Skeletal muscle satellite cell (primary cell): ENCODE data around the gene PPP2R2D.
"Not testable (repeated sequence)": the region's sequence is repeated elsewhere in the genome, so short reads cannot be mapped to it uniquely, and the experiment has no call there.

Source experiments
- H3K27me3 ChIP-seq: 2 replicates; pipeline ENCODE4 v1.7.0; 2013; ENCODE audit warnings: low read length; ENCODE audit not compliant: control insufficient read depth, insufficient read depth
- H3K36me3 ChIP-seq: 2 replicates; pipeline ENCODE4 v1.7.0; 2013; ENCODE audit warnings: mild to moderate bottlenecking, control low read depth, low read length; ENCODE audit not compliant: insufficient read depth
- H3K4me1 ChIP-seq: 2 replicates; pipeline ENCODE4 v1.7.0; 2013; ENCODE audit warnings: low read length; ENCODE audit not compliant: control insufficient read depth, insufficient read depth
- H3K4me2 ChIP-seq: 2 replicates; pipeline ENCODE4 v1.7.0; 2013; ENCODE audit warnings: mild to moderate bottlenecking, low read length
- H3K4me3 ChIP-seq: 2 replicates; pipeline ENCODE4 v1.7.0; 2013; ENCODE audit warnings: low read length
- H3K9ac ChIP-seq: 2 replicates; pipeline ENCODE4 v1.7.0; 2013; ENCODE audit warnings: mild to moderate bottlenecking, low read depth, low read length, moderate library complexity
- H3K9me3 ChIP-seq: replicated peaks from 2 replicates; pipeline ENCODE4 v1.7.0; 2013; ENCODE audit warnings: mild to moderate bottlenecking, control low read depth, low read length

Gene PPP2R2D

DNA sequence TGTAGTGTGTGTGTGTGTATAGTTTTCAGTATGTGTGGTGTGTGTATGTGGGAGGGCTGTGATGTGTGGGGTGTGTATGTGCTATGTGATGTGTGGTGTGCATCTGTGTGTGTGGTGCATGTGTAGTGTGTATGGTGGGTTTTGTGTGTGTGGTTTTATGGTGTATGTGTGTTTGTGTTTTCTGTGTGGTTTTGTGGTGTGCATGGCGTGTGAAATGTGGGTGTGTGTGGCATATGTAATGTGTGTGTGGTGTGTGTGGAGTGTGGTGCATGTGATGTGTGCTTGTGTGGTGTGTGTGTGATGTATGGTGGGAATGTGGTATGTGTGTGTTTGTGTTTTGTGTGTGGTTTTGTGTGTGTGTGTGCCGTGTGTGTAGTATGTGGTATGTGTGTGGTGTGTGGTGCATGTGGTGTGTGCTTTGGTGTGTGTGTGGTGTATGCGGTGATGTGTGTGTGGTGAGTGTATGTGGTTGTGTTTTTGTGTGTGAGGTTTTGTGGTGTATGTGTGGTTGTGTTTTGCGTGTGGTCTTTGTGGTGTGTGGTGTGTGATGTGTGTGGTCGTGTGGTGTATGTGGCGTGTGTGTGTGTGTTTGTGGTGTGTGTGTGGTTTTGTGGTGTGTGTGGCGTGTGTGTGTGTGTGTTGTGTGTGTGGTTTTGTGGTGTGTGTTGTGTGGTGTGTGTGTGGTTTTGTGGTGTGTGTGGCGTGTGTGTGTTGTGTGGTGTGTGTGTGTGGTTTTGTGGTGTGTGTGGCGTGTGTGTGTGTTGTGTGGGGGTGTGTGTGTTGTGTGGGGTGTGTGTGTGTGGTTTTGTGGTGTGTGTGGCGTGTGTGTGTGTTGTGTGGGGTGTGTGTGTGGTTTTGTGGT is 18.0 kb upstream of the PPP2R2D start:
- H3K4me1 ChIP-seq: no peaks in the 10 kb centered on the region
- no peaks in the 10 kb centered on the region for H3K36me3 ChIP-seq

DNA sequence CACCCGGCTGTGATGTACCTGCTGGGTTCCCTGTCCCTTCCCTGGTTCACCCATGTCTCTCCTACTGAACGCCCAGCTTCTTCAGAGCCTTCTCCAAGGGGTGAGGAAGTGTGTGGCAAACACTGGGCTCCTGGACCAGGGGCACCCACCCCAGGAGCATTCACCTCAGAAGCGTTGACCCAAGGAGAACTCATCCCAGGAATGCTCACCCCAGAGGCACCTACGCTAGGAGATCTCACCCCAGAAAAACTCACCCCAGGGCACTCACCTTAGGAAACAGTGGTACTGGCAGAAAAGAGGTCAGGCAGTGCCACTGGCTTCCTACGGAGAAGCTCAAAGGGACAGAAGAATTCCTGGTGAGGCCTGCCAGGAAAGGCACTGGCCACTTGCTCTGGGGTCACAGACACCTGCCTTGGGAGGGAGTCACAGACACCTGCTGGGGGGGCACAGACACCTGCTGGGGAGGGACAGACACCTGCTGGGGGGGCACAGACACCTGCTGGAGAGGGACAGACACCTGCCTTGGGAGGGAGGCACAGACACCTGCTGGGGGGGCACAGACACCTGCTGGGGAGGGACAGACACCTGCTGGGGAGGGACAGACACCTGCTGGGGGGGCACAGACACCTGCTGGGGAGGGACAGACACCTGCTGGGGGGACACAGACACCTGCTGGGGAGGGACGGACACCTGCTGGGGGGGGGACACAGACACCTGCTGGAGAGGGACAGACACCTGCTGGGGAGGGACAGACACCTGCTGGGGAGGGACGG is 17.0 kb upstream of the PPP2R2D start:
- H3K36me3 ChIP-seq, H3K9me3 ChIP-seq, H3K4me2 ChIP-seq, H3K27me3 ChIP-seq, H3K4me1 ChIP-seq, H3K9ac ChIP-seq, H3K4me3 ChIP-seq: not testable (repeated sequence)

More for the DNA sequence above, 18.0 kb upstream of the PPP2R2D start:
- Histone ChIP-seq H3K4me3 (no peak overlapping the region), H3K9me3 (peaks cover 3% of the 10 kb centered on the region), H3K27me3 (peaks cover 8% of the 10 kb centered on the region), H3K9ac (no peak overlapping the region), H3K4me2 (no peak overlapping the region)

DNA sequence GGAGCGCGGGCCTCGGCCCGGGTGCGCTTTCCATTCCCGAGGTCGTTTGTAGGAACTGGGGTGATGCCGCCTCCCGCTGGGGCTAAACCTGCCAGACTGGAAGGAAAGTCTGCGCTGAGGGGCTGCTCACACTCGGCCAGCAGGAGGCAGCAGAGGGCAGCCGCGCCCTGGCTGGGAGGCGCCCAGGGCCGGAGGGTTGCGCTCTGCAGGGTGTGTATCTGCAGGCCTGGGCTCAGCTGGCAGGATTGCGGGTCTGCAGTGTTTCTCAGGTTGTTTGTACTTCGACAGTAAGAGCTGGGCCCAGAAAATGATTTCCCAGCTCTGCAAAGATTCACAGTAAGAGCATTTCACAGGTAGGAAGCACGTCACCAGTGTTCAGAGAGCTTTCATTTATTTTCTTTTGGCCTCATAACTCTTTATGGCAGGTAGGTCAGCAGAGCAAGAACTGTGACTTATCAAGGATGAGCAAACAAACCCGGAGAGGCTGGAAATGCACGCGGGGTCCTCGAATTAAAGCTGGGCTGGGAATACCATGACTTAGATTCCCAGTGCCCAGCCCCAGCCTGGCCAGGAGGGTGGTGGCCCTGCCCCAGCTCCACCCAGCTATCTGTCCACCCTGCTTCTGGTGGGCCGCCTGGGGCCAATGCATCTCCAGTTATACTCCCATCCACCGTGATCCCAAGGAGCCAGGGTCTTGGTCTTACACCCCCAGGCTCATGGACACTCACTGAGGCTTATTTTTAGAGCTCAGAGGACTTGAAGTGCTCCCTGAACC is 15.2 kb upstream of the PPP2R2D start:
- H3K9me3 ChIP-seq: peaks cover 3% of the 10 kb centered on the region
- H3K4me2 ChIP-seq: no peak overlapping the region
- H3K4me3 ChIP-seq: no peak overlapping the region
- no peak overlapping the region for H3K9ac ChIP-seq
- peaks cover 7% of the 10 kb centered on the region for H3K27me3 ChIP-seq
- H3K4me1 ChIP-seq: no peaks in the 10 kb centered on the region
- H3K36me3 ChIP-seq: no peaks in the 10 kb centered on the region

DNA sequence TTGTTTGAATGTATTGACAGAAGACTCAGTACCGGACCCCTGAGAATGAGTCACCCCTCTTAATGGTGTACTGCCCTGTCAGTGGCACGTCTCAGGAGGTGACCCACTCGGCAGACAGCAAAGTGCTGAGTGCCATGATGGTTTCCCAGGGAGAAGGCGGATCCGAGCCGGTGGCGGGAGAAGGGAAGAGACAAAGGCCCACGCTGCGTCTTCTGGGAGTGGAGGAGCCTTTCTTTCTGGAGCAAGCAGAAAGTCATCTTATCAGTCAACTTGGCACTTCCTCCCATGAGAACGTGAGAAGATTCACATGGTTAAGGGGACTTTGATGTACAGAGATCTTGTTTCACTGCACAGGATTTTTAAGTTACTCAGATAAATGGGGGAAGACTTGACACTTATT is 14.6 kb upstream of the PPP2R2D start:
- H3K4me1 ChIP-seq: no peaks in the 10 kb centered on the region
- H3K9me3 ChIP-seq: peaks cover 3% of the 10 kb centered on the region
- H3K9ac ChIP-seq: no peak overlapping the region
- H3K4me3 ChIP-seq: no peak overlapping the region
- no peaks in the 10 kb centered on the region for H3K36me3 ChIP-seq
- H3K4me2 ChIP-seq: no peak overlapping the region
- H3K27me3 ChIP-seq: peaks cover 9% of the 10 kb centered on the region

DNA sequence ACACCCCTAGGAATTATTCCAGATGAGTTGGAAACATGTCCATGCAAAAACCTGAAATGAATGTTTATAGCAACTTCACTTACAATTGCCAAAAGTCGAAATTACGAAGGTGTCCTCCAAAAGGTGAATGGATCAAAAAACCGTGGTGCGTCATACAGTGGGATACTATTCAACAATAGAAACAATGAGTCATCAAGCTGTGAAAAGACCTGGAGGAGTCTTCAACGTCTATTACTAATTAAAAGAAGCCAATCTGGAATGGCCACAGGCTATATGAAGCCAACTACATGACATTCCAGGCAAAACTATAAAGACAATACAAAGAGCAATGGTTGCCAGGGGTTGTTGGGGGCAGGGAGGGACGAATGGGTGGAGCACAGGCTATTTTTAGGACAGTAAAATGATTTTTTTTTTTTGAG is 12.6 kb upstream of the PPP2R2D start:
- Histone ChIP-seq H3K27me3 (peaks cover 29% of the 10 kb centered on the region), H3K4me3 (no peak overlapping the region), H3K4me2 (no peak overlapping the region), H3K9me3 (no peaks in the 10 kb centered on the region), H3K4me1 (no peaks in the 10 kb centered on the region), H3K36me3 (no peaks in the 10 kb centered on the region), H3K9ac (no peak overlapping the region)

DNA sequence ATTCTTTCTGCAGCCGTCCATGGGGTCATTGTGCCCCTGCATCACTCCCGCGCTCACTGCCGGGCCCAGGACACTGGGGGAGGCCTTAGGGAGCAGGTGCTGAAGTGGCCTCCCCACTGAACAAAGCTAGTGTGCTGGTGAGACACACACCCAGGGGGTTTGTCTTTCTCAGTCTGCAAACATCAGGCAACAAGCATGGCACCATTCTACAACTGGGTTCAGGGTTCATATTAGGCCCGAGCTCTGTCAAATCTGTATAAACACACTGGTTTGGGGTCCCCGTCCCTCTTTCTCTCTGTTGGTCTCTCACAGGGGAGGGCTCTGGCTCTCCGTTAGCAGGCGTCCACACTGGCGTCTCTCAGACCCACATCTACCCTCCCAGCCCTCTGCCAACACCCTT is 11.1 kb upstream of the PPP2R2D start:
- no peak overlapping the region for H3K4me3 ChIP-seq
- H3K9me3 ChIP-seq: no peaks in the 10 kb centered on the region
- no peaks in the 10 kb centered on the region for H3K36me3 ChIP-seq
- H3K27me3 ChIP-seq: peaks cover 38% of the 10 kb centered on the region
- H3K4me1 ChIP-seq: no peaks in the 10 kb centered on the region
- no peak overlapping the region for H3K4me2 ChIP-seq
- no peak overlapping the region for H3K9ac ChIP-seq

DNA sequence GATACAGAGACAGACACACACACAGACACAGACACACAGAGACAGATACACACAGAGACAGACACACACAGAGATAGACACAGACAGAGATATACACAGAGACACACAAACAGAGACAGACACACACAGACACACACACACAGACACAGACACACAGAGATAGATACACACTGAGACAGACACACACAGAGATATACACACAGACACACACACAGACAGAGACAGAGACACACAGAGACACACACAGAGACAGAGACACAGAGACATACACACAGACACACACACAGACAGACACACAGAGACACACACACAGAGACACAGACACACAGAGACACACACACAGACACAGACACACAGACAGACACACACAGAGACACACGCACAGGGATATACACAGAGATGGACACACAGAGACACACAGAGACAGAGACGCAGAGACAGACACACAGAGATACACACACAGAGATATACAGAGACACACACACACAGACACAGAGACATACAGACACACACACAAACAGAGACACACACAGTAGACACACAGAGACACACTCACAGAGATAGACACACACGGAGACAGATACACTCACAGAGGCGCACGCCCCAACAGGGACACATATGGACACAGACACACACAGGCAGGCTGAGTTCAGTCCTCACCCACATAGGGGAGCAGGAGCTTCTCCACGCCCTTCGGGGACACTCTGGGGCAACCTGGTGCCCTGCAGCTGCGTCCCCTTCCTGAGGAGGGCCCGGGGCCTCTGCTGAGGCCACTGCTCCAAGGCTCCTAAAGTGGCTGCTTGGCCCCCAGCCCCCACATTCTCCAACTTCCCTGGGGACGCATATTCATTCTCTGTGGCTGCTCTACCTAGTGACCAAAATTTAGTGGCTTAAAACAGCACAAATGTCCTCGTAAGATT is 10.3 kb upstream of the PPP2R2D start:
- Histone ChIP-seq H3K4me3 (no peak overlapping the region), H3K36me3 (no peaks in the 10 kb centered on the region), H3K9ac (no peak overlapping the region), H3K4me2 (no peak overlapping the region), H3K27me3 (peaks cover 39% of the 10 kb centered on the region), H3K4me1 (no peaks in the 10 kb centered on the region), H3K9me3 (no peaks in the 10 kb centered on the region)

DNA sequence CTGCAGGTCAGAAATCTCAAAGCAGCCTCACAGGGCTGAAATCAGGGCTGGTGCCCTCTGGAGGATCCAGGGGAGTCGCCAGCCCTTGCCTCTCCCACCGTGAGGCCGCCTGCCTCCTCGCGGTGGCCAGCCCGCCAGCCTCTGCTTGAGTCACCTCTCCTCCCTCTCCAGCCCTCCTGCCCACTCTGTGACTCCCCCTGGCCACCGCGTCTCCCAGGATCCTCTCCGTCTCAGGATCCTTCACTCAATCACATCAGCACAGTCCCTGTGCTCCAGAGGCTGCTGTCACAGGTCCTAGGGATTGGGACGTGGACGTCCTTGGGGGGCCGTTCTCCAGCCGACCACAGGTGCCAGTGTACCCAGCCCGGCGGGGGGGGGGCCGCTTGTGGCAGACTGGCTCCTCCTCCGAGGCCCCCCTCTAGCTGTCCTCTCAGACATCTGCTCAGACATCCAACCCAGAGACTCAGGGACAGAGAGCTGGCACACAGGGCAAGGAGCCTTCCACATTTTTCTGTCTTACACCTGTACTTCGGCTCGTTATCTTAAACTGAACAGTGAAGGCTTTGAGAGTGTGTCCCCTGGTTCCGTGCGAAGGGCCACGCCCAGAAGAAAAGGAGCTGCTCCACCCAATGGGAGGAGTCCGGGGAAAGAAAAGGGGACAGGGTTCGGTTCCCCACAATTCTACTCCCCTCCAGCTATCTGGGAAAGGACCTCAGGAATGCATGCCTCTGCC is 9.4 kb upstream of the PPP2R2D start:
- H3K4me2 ChIP-seq: no peak overlapping the region
- H3K4me3 ChIP-seq: no peak overlapping the region
- H3K27me3 ChIP-seq: peaks cover 44% of the 10 kb centered on the region
- no peaks in the 10 kb centered on the region for H3K4me1 ChIP-seq
- H3K9me3 ChIP-seq: no peaks in the 10 kb centered on the region
- H3K36me3 ChIP-seq: no peaks in the 10 kb centered on the region
- H3K9ac ChIP-seq: no peak overlapping the region

DNA sequence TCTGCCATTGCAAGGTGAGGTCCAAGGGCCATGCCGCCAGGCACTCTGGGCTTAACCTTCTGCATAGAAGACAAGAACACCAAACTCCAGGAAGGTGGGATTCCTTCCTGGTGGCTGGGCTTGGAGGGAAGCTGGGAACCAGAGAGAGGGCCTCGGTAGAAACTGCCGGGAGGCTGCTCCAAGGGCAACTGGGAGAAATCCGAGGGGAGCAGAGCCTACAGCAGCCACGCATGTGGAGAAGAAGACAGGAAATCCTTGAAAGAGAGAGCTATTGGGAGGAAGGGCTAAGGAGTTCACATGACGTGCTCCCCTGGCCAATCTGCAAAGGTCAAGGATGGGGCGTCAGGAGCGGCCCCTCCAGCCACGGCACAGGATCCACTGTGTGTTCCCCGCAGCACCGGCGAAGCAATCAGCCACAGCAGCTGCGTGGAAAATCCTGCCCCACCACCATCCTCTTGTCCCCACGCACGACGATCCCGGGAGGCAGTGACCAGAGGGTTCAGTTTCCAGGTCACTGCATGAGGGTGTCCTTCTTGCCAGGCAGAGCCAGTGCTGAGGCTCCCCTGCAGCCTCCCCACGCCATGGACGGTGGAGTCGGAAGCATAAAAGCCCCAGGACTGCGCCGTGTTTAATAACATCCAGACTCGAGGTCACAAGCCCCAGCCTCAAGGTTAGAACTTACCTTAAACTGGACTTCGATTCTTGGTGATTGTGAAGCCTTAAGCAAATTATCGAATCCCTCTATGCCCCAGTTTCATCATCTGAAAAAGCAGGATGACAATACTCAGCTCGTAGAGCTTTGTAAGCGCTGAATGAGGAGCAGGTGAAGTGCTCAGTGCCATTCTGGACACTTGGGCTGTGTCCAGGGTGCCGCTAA is 8.6 kb upstream of the PPP2R2D start:
- Histone ChIP-seq H3K4me3 (no peak overlapping the region), H3K27me3 (peaks cover 47% of the 10 kb centered on the region), H3K36me3 (no peaks in the 10 kb centered on the region)

More for the DNA sequence above, 8.6 kb upstream of the PPP2R2D start:
- no peaks in the 10 kb centered on the region for H3K9me3 ChIP-seq
- no peak overlapping the region for H3K4me2 ChIP-seq
- no peaks in the 10 kb centered on the region for H3K4me1 ChIP-seq
- no peak overlapping the region for H3K9ac ChIP-seq
